Mucosa of rectum (tissue), 2 donors: ENCODE measurements around the gene ARHGEF4.
"Not testable (repeated sequence)": the region's sequence is repeated elsewhere in the genome, so short reads cannot be mapped to it uniquely, and the experiment has no call there.

Experiments used
- H3K27ac ChIP-seq, 2 donors: one replicate each; pipeline ENCODE4 v1.7.0; 2013; ENCODE audit warnings: inconsistent platforms in 2 of 2, low read depth in 2 of 2, low read length in 2 of 2
- H3K27me3 ChIP-seq, 2 donors: one replicate each; pipeline ENCODE4 v1.7.0; 2013; ENCODE audit warnings: low read length in 2 of 2; ENCODE audit not compliant: control insufficient read depth in 2 of 2, insufficient read depth in 2 of 2
- H3K36me3 ChIP-seq, 2 donors: one replicate each; pipeline ENCODE4 v1.7.0; 2013; ENCODE audit warnings: low read length in 2 of 2; ENCODE audit not compliant: control insufficient read depth in 2 of 2, insufficient read depth in 2 of 2
- H3K4me1 ChIP-seq, 2 donors: one replicate each; pipeline ENCODE4 v1.7.0; 2013; ENCODE audit warnings: low read length in 2 of 2, mild to moderate bottlenecking in 1 of 2; ENCODE audit not compliant: control insufficient read depth in 2 of 2, insufficient read depth in 2 of 2
- H3K4me3 ChIP-seq, 2 donors: one replicate each; pipeline ENCODE4 v1.7.0; 2013; ENCODE audit warnings: low read length in 2 of 2
- H3K9ac ChIP-seq, 2 donors: one replicate each; pipeline ENCODE4 v1.7.0; 2013; ENCODE audit warnings: low read length in 2 of 2, low read depth in 1 of 2, mild to moderate bottlenecking in 1 of 2
- H3K9me3 ChIP-seq, 2 donors: one replicate each; pipeline ENCODE4 v1.7.0; 2013; ENCODE audit warnings: low read length in 2 of 2; ENCODE audit not compliant: control insufficient read depth in 2 of 2
- donor health status: healthy.
- donor health status: Normal muscosa, but diverticular disease.

The ARHGEF4 gene

DNA sequence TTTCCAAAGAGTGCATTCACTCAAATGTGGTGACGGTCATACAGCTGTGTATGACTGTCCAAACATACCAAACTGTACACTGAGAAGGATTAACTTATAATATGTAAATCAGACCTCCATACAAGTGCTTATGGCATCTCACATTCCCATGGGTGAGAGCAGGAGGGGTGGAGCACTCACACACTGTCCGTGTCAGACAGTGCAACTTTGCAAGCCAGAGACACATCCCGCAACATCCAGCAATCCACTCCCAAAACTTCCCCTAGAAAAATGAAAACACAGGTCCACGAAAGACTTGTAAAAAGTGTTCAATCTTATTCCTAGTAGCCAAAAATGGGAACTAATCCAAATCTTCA is 220.2 kb downstream of the ARHGEF4 start:
- Histone ChIP-seq H3K36me3 (peaks cover 54 to 63% of the 10 kb centered on the region in 2 donors), H3K4me3 (no peak overlapping the region), H3K27ac (no peak overlapping the region), H3K9me3 (no peaks in the 10 kb centered on the region), H3K4me1 (no peaks in the 10 kb centered on the region), H3K27me3 (no peaks in the 10 kb centered on the region), H3K9ac (no peak overlapping the region)

DNA sequence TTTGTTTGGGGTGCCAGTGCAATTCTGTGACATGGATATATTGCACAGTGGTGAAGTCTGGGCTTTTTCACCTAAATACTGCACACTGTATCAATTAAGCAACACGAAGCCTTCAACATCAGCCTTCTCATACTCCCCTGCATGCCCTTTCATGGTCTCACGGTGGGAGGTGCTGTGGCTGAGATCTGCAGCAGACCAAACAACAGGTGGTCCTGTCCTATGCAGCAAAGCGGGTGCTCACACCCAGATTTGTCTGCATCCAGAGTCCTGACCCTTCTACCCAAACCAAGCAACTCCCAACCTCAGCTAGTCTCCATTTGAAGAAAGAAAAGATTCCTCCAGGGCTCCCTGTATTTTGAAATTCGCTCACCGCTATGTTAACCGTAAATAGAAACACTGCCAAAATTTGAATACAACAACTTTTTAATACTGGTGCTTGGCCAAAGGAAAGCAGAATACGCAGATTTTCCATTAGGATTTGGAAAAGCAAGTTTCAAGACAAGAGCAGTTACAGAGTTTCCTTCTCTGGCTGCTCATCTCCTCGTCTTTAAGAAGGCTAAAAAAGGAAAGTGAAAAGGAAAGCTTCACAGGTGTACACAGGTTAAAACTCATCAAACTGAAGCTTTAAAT is 221.6 kb downstream of the ARHGEF4 start:
- no peak overlapping the region for H3K9ac ChIP-seq
- no peaks in the 10 kb centered on the region for H3K9me3 ChIP-seq
- no peaks in the 10 kb centered on the region for H3K27me3 ChIP-seq
- H3K27ac ChIP-seq = no peak overlapping the region
- no peaks in the 10 kb centered on the region for H3K4me1 ChIP-seq
- no peak overlapping the region for H3K4me3 ChIP-seq
- peaks cover 44 to 56% of the 10 kb centered on the region in 2 donors for H3K36me3 ChIP-seq

DNA sequence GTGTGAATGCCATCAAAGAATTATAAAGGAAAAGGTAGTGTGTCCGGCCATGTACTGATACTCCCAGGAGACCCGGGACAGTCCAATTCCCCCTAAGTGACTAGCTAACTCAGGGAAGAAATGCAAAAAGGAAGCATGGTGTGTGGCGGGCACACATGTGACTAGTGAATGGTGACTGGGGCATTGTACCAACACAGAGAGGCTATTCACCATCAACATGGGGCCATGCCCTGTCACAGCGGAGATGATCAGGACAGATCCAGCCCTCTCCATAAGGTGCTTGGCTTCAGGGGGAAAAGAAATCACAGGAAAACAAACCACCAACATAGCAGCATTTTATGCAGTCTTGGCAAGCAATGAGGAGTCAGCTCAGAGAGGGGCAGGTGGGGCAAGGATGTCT is 222.2 kb downstream of the ARHGEF4 start:
- no peaks in the 10 kb centered on the region for H3K27me3 ChIP-seq
- H3K9ac ChIP-seq = no peak overlapping the region
- no peak overlapping the region for H3K27ac ChIP-seq
- H3K9me3 ChIP-seq = no peaks in the 10 kb centered on the region
- H3K4me3 ChIP-seq = no peak overlapping the region
- H3K4me1 ChIP-seq = no peaks in the 10 kb centered on the region
- H3K36me3 ChIP-seq = peaks cover 44 to 58% of the 10 kb centered on the region in 2 donors

DNA sequence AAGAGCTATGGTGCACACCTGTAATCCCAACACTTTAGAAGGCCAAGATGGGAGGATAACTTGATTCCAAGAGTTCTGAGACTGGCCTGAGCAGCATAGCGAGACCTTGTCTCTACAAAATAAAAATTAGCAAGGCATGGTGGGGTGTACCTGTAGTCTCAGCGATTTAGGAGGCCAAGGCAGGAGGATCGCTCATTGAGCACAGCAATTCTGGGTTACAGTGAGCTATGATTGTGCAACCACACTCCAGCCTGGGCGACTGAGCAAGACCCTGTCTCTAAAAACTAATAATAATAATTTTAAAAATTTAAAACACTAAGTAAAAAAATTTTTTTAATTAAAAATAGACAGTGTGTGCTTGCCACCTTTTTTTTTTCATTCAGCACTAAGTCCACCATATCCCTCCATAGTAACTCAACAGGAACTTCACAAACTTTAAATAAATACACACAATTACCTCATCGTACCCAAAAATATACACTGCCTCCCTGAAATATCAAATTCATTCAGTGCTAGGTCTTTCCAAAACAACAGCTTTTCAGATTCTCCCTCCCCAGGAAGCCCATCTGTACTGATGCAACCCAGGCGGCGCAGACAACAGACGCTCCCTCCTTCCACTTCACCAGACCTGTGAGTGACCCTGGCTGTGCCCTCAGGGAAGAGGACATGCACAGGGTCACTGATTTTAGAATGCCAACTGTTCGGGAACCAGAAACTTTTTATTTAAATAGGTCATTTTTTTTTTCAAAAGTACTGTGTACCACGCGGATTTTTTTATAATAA is 227.0 kb downstream of the ARHGEF4 start:
- Histone ChIP-seq H3K27ac (no peak overlapping the region), H3K9ac (no peak overlapping the region)

DNA sequence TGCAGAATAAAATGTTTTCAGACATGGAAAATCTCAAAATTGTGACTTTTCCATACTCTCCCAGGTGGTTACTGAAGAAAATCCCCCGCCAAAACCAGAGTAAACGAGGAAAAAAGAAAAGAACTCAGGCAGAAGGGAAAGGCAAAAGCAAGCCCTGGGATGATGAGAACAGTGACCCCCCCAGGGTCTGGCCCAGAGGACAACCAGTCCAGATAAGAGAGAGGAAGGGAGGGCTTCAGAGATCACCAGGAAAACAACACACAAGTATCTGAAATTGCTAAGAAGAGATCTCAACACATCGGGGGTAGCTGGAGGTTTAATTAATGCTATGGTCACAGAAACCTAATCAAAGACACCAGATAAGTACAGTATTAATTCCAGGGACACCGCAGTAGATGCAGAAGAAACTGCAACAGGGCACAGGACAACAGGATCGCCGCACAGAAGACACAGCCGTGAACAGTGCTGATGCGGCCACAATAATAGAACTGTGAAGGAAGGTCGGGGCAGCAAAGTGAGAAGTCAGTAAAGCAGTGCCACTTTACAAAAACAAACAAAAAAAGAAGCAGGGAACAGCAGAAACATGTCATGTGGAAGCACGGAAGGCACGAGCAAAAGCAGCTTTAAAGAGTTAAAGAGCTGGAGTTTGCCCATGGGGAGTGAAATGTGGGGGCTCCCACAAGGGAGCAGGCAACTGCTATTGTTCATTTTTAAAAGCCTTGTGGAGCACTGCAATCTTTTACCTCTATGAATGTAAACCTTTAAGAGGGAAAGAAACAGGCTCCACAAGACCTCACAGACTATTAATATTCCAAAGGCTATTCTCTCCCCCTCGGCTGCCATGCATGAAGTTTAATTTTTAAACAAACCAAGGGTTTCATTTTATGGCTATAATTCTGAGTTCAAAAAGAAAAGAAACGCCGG is 228.1 kb downstream of the ARHGEF4 start:
- no peak overlapping the region for H3K27ac ChIP-seq

More for the DNA sequence above, 227.0 kb downstream of the ARHGEF4 start:
- H3K9me3 ChIP-seq = no peaks in the 10 kb centered on the region
- H3K36me3 ChIP-seq = peaks cover 17 to 37% of the 10 kb centered on the region in 2 donors
- H3K4me1 ChIP-seq = no peaks in the 10 kb centered on the region
- no peak overlapping the region for H3K4me3 ChIP-seq
- no peaks in the 10 kb centered on the region for H3K27me3 ChIP-seq

DNA sequence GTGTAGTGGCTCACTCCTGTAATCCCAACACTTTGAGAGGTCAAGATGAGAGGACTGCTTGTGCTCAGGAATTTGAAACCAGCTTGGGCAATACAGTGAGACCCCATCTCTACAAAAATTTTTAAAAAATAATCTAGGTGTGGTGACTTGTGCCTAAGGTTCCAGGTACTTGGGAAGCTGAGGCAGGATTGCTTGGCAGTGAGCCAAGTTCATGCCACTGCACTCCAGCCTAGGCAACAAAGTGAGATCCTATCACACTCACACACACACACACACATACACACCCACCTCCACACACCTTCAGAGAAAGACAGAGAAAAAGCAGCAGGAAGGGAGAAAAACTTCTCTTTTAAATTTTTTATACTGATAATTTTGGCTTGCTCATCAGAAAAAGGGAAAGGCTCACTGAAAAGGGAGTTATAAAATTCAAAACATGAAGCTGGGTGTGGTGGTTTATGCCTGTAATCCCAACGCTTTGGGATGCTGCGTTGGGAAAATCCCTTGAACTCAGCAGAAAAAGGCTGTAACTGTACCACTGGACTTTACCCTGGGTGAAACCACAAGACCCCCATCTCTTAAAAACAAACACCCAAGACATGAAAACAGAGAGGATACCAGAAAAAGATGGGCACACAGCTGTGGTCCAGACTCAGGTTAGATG is 230.9 kb downstream of the ARHGEF4 start:
- no peaks in the 10 kb centered on the region for H3K9me3 ChIP-seq
- no peak overlapping the region for H3K9ac ChIP-seq
- no peaks in the 10 kb centered on the region for H3K4me1 ChIP-seq
- H3K36me3 ChIP-seq = peaks cover 33 to 52% of the 10 kb centered on the region in 2 donors
- H3K4me3 ChIP-seq = no peak overlapping the region
- no peaks in the 10 kb centered on the region for H3K27me3 ChIP-seq
- H3K27ac ChIP-seq = no peak overlapping the region

More for the DNA sequence above, 228.1 kb downstream of the ARHGEF4 start:
- Histone ChIP-seq H3K36me3 (peaks cover 21 to 35% of the 10 kb centered on the region in 2 donors), H3K27me3 (no peaks in the 10 kb centered on the region), H3K9me3 (no peaks in the 10 kb centered on the region), H3K9ac (no peak overlapping the region), H3K4me3 (no peak overlapping the region), H3K4me1 (no peaks in the 10 kb centered on the region)

DNA sequence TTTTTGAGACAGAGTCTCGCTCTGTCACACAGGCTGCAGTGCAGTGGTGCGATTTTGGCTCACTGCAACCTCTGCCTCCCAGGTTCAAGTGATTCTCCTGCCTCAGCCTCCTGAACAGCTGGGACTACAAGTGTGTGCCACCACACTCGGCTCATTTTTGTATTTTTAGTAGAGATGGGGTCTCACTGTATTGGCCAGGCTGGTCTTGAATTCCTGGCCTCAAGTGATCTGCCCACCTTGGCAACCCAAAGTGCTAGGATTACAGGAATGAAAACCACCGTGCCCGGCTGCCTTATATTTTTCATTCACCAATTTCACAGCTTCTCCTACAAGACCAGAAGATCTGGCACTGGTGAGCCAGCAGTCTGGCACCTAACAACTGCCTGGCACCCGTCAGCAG is 231.5 kb downstream of the ARHGEF4 start:
- H3K36me3 ChIP-seq = peaks cover 29 to 50% of the 10 kb centered on the region in 2 donors
- not testable (repeated sequence) for H3K4me3 ChIP-seq, H3K4me1 ChIP-seq, H3K9ac ChIP-seq, H3K27ac ChIP-seq, H3K27me3 ChIP-seq, H3K9me3 ChIP-seq

DNA sequence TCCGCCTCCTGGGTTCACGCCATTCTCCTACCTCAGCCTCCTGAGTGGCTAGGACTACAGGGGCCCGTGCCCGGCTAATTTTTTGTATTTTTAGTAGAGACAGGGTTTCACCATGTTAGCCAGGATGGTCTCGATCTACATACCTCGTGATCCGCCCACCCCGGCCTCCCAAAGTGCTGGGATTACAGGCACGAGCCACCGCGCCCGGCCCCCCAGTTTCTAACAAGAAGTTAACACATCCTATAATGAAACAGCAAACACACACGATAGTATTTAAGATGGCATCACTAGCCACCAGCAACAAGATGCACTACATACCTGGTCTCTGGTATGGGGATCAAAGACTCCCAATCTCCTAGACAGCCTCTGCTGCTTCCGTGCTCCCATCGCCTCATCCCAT is 238.9 kb downstream of the ARHGEF4 start:
- not testable (repeated sequence) for H3K9me3 ChIP-seq, H3K4me1 ChIP-seq, H3K27ac ChIP-seq, H3K4me3 ChIP-seq, H3K27me3 ChIP-seq, H3K9ac ChIP-seq
- peaks cover 39 to 71% of the 10 kb centered on the region in 2 donors for H3K36me3 ChIP-seq

DNA sequence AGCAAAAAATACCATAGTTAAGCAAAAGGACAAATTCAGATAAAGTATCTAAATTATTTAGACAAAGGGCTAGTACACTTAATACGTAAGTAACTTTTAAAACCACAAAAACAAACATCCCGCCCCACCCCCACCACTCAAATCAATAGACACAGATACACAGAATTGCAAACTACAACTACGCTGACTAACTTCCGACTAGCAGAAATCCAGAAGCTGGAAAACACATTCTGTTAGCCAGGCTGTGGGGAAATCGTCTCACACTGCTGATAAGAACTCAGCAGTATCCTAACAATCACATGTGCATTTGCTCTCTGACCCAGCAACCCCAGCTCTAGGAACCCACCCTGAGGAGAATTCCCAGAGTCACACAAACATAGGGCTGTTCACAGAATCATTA is 240.0 kb downstream of the ARHGEF4 start:
- H3K4me1 ChIP-seq = no peaks in the 10 kb centered on the region
- H3K36me3 ChIP-seq = peaks cover 43 to 70% of the 10 kb centered on the region in 2 donors
- H3K9me3 ChIP-seq = no peaks in the 10 kb centered on the region
- H3K27ac ChIP-seq = no peak overlapping the region
- no peak overlapping the region for H3K4me3 ChIP-seq
- H3K9ac ChIP-seq = no peak overlapping the region
- H3K27me3 ChIP-seq = no peaks in the 10 kb centered on the region
